Type B pancreatic cell (in vitro differentiated cells): Measurements from ENCODE around the gene UQCRFS1. TPM values are rescaled to one million over a fixed set of nuclear protein-coding genes. Genes with fewer than 3 reads are reported as not detected.
"Not testable (repeated sequence)": the region's sequence is repeated elsewhere in the genome, so short reads cannot be mapped to it uniquely, and the experiment has no call there.

Source experiments
- DNase-seq: peaks from one replicate; pipeline ENCODE4 v3.0.0; 2021; ENCODE audit warnings: mixed read lengths; ENCODE audit not compliant: unreplicated experiment; ENCODE audit errors: extremely low spot score
- H3K27ac Mint-ChIP-seq: 2 replicates; pipeline ENCODE4 v1.8.0; 2021; ENCODE audit warnings: mild to moderate bottlenecking, mixed read lengths
- H3K27me3 Mint-ChIP-seq: 2 replicates; pipeline ENCODE4 v1.8.0; 2021; ENCODE audit warnings: mixed read lengths
- H3K36me3 Mint-ChIP-seq: 2 replicates; pipeline ENCODE4 v1.8.0; 2021; ENCODE audit warnings: mixed read lengths
- H3K4me1 Mint-ChIP-seq: one replicate; pipeline ENCODE4 v1.8.0; 2021; ENCODE audit warnings: mixed read lengths; ENCODE audit not compliant: unreplicated experiment
- H3K4me3 Mint-ChIP-seq: 2 replicates; pipeline ENCODE4 v1.8.0; 2021; ENCODE audit warnings: mild to moderate bottlenecking, mixed read lengths
- H3K9me3 Mint-ChIP-seq: 2 replicates; pipeline ENCODE4 v1.8.0; 2021; ENCODE audit warnings: mixed read lengths
- total RNA-seq: library from RNA; stranded (reverse); gene quantifications from 2 replicates; pipeline ENCODE4 v1.2.1, GENCODE V29; 2021; ENCODE audit warnings: low replicate concordance
- TF ChIP-seq, protein P1 (sequence below): fragments of 200-600 bp; sonication (generic); conservative IDR thresholded peaks from 2 replicates; pipeline ENCODE4 v1.5.0; 2021; ENCODE audit warnings: antibody characterized with exemption, mild to moderate bottlenecking

Gene UQCRFS1
- total RNA-seq, 1 donor from 2014 or later, result 43.0 TPM

DNA sequence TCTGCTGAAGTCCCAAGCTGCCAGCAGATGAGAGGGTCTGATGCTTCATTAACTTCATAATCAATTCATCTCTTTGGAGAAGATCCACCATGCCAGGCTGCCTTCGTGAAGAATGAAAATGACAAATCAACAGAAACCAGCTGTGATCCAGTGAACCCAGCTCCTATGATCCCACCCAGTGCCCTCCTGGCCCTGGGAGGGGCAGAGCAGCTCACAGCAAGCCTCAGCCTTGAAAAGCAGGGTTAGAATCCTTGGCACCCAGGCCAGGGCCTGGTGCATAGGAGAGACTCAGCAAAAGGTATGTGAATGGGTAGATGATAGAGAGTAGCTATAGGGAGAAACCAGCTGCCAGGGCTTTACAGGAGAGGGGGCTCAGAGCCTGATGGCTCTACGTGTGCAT, 43.6 kb upstream of the UQCRFS1 start:
- no peaks in the 10 kb centered on the region for H3K36me3 Mint-ChIP-seq
- TF ChIP-seq, protein P1, sequence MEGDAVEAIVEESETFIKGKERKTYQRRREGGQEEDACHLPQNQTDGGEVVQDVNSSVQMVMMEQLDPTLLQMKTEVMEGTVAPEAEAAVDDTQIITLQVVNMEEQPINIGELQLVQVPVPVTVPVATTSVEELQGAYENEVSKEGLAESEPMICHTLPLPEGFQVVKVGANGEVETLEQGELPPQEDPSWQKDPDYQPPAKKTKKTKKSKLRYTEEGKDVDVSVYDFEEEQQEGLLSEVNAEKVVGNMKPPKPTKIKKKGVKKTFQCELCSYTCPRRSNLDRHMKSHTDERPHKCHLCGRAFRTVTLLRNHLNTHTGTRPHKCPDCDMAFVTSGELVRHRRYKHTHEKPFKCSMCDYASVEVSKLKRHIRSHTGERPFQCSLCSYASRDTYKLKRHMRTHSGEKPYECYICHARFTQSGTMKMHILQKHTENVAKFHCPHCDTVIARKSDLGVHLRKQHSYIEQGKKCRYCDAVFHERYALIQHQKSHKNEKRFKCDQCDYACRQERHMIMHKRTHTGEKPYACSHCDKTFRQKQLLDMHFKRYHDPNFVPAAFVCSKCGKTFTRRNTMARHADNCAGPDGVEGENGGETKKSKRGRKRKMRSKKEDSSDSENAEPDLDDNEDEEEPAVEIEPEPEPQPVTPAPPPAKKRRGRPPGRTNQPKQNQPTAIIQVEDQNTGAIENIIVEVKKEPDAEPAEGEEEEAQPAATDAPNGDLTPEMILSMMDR, result no peak
- no peak overlapping the region for H3K27ac Mint-ChIP-seq
- no peaks in the 10 kb centered on the region for H3K4me1 Mint-ChIP-seq
- H3K9me3 Mint-ChIP-seq, result no peaks in the 10 kb centered on the region
- no peak overlapping the region for H3K4me3 Mint-ChIP-seq
- no peak for DNase-seq
- H3K27me3 Mint-ChIP-seq, result peaks cover 23% of the 10 kb centered on the region

DNA sequence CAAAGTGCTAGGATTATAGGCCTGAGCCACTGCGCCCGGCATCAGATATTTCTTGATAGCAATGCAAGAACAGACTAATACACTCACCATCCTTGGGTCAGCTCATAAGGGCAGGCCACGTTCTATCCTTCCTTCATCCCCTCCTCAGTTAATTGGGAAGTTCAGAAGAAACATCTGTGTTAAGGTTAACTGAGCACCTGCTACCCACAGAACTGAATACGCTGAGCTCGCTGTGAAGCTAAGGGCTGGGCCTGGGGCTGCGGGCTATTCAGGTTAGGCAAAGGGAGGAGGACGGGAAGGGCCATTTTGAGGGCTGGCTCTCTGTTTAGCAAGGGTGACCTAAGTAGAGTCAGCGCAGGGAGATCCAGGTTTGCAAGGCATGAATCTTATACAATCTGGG, 43.0 kb upstream of the UQCRFS1 start:
- Mint-ChIP-seq H3K27ac (no peak overlapping the region), H3K4me3 (no peak overlapping the region), H3K27me3 (peaks cover 29% of the 10 kb centered on the region), H3K9me3 (no peaks in the 10 kb centered on the region), H3K4me1 (no peaks in the 10 kb centered on the region), H3K36me3 (no peaks in the 10 kb centered on the region)
- TF ChIP-seq, protein P1, result no peak
- DNase-seq, result peak; percentile 40

DNA sequence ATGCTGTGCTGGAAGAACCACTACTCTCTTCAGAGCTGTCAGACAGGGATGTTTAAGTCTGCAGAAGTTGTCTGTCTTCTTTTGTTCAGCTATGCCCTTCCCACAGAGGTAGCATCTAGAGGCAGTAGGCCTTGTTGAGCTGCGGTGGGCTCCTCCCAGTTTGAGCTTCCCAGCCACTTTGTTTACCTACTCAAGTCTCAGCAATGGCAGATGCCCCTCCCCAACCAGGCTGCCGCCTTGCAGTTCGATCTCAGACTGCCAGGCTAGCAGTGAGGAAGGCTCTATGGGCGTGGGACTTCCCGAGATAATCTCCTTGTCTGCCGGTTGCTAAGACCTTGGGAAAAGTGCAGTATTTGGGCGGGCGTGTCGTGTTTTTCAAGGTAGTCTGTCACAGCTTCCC, 42.1 kb upstream of the UQCRFS1 start:
- no peak overlapping the region for H3K27ac Mint-ChIP-seq
- H3K4me1 Mint-ChIP-seq, result no peaks in the 10 kb centered on the region
- H3K27me3 Mint-ChIP-seq, result peaks cover 35% of the 10 kb centered on the region

DNA sequence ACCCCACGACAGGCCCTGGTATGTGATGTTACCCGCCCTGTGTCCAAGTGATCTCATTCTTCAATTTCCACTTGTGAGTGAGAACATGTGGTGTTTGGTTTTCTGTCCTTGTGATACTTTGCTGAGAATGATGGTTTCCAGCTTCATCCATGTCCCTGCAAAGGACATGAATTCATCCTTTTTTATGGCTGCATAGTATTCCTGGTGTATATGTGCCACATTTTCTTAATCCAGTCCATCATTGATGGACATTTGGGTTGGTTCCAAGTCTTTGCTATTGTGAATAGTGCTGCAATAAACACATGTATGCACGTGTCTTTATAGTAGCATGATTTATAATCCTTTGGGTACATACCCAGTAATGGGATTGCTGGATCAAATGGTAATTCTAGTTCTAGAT, 36.8 kb upstream of the UQCRFS1 start:
- H3K4me1 Mint-ChIP-seq, result peaks cover 12% of the 10 kb centered on the region
- peaks cover 59% of the 10 kb centered on the region for H3K27me3 Mint-ChIP-seq
- H3K4me3 Mint-ChIP-seq, H3K27ac Mint-ChIP-seq, H3K9me3 Mint-ChIP-seq, H3K36me3 Mint-ChIP-seq, DNase-seq: not testable (repeated sequence)

More for the DNA sequence above, 42.1 kb upstream of the UQCRFS1 start:
- Mint-ChIP-seq H3K36me3 (no peaks in the 10 kb centered on the region), H3K4me3 (no peak overlapping the region), H3K9me3 (no peaks in the 10 kb centered on the region)
- peak; percentile 37 for DNase-seq
- TF ChIP-seq, protein P1, result no peak

DNA sequence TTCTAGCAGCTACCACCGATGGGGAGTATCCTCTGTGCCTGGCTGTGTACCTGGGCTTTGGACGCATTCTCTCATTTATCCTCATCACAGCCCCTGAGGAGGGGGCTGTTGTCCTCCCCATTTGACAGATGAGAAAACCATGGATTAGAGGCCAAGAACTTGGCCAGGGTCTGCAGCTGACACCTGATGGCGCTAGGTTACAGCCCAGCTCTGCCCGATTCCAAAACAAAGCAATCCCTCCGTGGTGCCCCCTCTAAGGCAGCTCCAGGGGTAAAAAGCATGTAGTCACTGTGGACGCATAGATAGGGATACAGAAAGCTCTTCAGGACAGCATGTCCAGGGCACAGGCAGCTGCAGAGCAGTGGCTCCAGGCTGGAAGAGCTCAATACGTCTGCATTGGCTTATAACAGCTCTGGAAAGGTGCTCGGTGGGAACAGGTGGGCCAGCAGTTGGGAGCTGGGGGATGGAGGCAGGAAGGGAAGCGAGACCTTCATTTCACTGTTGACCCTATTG, 35.4 kb upstream of the UQCRFS1 start:
- Mint-ChIP-seq H3K9me3 (no peaks in the 10 kb centered on the region), H3K4me1 (peaks cover 12% of the 10 kb centered on the region), H3K27me3 (peaks cover 60% of the 10 kb centered on the region), H3K36me3 (no peaks in the 10 kb centered on the region), H3K27ac (no peak overlapping the region), H3K4me3 (no peak overlapping the region)
- no peak for DNase-seq
- TF ChIP-seq, protein P1, result no peak

DNA sequence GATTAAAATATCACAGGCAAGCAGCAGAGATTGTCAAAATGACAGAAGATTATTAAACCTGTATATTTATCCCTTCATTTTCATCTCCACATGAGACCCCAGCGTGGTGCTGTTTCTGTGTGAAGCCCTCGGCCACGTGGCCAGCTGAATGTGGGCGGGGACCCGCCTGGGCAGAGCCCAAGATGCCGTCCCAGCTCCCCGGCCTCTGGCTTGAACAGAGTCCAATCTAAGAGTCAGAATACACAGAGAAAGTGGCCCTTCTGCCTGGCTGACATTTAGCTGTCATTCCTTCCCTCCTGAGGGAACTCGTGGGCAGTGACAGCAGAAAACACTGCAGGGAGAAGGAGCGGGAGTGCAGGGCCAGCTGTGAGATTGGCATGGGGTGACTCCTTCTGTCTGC, 34.9 kb upstream of the UQCRFS1 start:
- TF ChIP-seq, protein P1, result no peak
- no peak for DNase-seq
- Mint-ChIP-seq H3K4me1 (peaks cover 12% of the 10 kb centered on the region), H3K9me3 (no peaks in the 10 kb centered on the region), H3K4me3 (no peak overlapping the region), H3K27ac (no peak overlapping the region), H3K36me3 (no peaks in the 10 kb centered on the region), H3K27me3 (peaks cover 60% of the 10 kb centered on the region)
